ENCODE data around the gene LMO7. TPM values are rescaled to one million over a fixed set of nuclear protein-coding genes. Genes with fewer than 3 reads are reported as not detected.

Gene LMO7
- total and polyA plus RNA-seq, 4 donors: 10.8 to 32.0 (median 20.3) TPM

Other genes starting within 250 kb of the LMO7 start
- gene TBC1D4, start 154.2 kb upstream of the LMO7 start, total RNA-seq: 10 to 100 TPM; 11.1 to 19.2 TPM
- 10 to 100 TPM; 12.8 to 13.5 TPM for gene TBC1D4, start 154.2 kb upstream of the LMO7 start, polyA plus RNA-seq (ENCODE audit: insufficient read length in 2 of 2)
- 100 to 1,000 TPM in 1 of 2 donors, 10 to 100 TPM in 1; 92.6 to 234 TPM for gene COMMD6, start 98.5 kb upstream of the LMO7 start, total RNA-seq
- 100 to 1,000 TPM; 188 to 209 TPM for gene COMMD6, start 98.5 kb upstream of the LMO7 start, polyA plus RNA-seq (ENCODE audit: insufficient read length in 2 of 2)
- 10 to 100 TPM; 31.6 to 47.4 TPM for gene UCHL3, start 86.5 kb upstream of the LMO7 start, total RNA-seq
- 10 to 100 TPM; 32.1 to 32.2 TPM for gene UCHL3, start 86.5 kb upstream of the LMO7 start, polyA plus RNA-seq (ENCODE audit: insufficient read length in 2 of 2)